Measurements from ENCODE around the gene MAPK14. TPM values are rescaled to one million over a fixed set of nuclear protein-coding genes. Genes with fewer than 3 reads are reported as not detected.

The MAPK14 gene
- total and polyA plus RNA-seq, 9 of the 15 experiments (the other 6 are each of a cell fraction or from before 2014, with no cell fraction given) = 8.8 to 62.7 (median 35.5) TPM

DNA sequence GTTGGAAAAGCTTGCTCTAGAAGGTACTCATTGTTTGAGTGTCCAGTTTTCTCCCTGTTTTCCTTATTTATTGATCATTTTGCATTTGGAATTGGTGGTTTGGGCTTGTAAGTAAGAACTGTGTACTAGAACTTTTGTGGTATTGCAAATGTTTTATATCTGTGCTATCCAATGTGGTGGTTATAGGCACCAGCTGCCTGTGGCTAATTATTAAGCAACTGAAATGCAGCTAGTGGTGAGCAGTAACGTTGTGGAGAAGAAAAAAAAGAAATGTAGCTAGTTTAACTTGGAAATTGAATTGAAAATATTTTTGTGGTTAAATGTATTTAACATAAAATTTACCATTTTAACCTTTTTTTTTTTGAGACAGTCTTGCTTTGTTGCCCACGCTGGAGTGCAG lies 52.0 kb downstream of the MAPK14 start (continued):
- TF ChIP-seq, protein P1, sequence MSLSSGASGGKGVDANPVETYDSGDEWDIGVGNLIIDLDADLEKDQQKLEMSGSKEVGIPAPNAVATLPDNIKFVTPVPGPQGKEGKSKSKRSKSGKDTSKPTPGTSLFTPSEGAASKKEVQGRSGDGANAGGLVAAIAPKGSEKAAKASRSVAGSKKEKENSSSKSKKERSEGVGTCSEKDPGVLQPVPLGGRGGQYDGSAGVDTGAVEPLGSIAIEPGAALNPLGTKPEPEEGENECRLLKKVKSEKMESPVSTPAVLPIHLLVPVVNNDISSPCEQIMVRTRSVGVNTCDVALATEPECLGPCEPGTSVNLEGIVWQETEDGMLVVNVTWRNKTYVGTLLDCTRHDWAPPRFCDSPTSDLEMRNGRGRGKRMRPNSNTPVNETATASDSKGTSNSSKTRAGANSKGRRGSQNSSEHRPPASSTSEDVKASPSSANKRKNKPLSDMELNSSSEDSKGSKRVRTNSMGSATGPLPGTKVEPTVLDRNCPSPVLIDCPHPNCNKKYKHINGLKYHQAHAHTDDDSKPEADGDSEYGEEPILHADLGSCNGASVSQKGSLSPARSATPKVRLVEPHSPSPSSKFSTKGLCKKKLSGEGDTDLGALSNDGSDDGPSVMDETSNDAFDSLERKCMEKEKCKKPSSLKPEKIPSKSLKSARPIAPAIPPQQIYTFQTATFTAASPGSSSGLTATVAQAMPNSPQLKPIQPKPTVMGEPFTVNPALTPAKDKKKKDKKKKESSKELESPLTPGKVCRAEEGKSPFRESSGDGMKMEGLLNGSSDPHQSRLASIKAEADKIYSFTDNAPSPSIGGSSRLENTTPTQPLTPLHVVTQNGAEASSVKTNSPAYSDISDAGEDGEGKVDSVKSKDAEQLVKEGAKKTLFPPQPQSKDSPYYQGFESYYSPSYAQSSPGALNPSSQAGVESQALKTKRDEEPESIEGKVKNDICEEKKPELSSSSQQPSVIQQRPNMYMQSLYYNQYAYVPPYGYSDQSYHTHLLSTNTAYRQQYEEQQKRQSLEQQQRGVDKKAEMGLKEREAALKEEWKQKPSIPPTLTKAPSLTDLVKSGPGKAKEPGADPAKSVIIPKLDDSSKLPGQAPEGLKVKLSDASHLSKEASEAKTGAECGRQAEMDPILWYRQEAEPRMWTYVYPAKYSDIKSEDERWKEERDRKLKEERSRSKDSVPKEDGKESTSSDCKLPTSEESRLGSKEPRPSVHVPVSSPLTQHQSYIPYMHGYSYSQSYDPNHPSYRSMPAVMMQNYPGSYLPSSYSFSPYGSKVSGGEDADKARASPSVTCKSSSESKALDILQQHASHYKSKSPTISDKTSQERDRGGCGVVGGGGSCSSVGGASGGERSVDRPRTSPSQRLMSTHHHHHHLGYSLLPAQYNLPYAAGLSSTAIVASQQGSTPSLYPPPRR (CRISPR knock-in tag; IDR thresholded peaks at IDR 0.05; ENCODE audit: borderline replicate concordance) = no peak
- no peak for TF ChIP-seq ZKSCAN1 (IDR thresholded peaks at IDR 0.05; ENCODE audit: low read depth, low read length)
- no peak for TF ChIP-seq ZNF143 (CRISPR knock-in tag; IDR thresholded peaks at IDR 0.05)
- TF ChIP-seq POLR2AphosphoS5 (IDR thresholded peaks at IDR 0.05; ENCODE audit: control insufficient read depth, insufficient read depth, low read depth, low read length) = no peak
- TF ChIP-seq, protein P2, sequence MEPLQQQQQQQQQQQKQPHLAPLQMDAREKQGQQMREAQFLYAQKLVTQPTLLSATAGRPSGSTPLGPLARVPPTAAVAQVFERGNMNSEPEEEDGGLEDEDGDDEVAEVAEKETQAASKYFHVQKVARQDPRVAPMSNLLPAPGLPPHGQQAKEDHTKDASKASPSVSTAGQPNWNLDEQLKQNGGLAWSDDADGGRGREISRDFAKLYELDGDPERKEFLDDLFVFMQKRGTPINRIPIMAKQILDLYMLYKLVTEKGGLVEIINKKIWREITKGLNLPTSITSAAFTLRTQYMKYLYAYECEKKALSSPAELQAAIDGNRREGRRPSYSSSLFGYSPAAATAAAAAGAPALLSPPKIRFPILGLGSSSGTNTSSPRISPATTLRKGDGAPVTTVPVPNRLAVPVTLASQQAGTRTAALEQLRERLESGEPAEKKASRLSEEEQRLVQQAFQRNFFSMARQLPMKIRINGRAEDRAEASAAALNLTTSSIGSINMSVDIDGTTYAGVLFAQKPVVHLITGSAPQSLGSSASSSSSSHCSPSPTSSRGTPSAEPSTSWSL (CRISPR knock-in tag; IDR thresholded peaks at IDR 0.05; ENCODE audit: borderline replicate concordance) = no peak
- TF ChIP-seq ZNF232 (CRISPR knock-in tag; IDR thresholded peaks at IDR 0.05) = no peak
- TF ChIP-seq, protein P3, sequence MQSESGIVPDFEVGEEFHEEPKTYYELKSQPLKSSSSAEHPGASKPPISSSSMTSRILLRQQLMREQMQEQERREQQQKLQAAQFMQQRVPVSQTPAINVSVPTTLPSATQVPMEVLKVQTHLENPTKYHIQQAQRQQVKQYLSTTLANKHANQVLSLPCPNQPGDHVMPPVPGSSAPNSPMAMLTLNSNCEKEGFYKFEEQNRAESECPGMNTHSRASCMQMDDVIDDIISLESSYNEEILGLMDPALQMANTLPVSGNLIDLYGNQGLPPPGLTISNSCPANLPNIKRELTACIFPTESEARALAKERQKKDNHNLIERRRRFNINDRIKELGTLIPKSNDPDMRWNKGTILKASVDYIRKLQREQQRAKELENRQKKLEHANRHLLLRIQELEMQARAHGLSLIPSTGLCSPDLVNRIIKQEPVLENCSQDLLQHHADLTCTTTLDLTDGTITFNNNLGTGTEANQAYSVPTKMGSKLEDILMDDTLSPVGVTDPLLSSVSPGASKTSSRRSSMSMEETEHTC (IDR thresholded peaks at IDR 0.05) = no peak
- no peak for TF ChIP-seq SRSF9 (IDR thresholded peaks at IDR 0.05; ENCODE audit: borderline replicate concordance, low read depth, low read length)
- no peak for TF ChIP-seq CBFB (CRISPR knock-in tag; IDR thresholded peaks at IDR 0.05)
- TF ChIP-seq TCFL5 (CRISPR knock-in tag; conservative IDR thresholded peaks at IDR 0.05) = no peak
